ENCODE data around the gene PILRA. TPM values are rescaled to one million over a fixed set of nuclear protein-coding genes. Genes with fewer than 3 reads are reported as not detected.
A peak's percentile ranks its signal among the peaks of the same experiment; 100 is the strongest.

The PILRA gene
- total and polyA plus RNA-seq, 2 of the 13 experiments (the other 11 are each of a cell fraction or from before 2014, with no cell fraction given): 0.13 to 1.3 TPM

GRCh38 chr7:100435401-100436304 lies 62.4 kb downstream of the PILRA start (continued):
- no peak for TF ChIP-seq ZNF512 (CRISPR knock-in tag; IDR thresholded peaks at IDR 0.05)
- TF ChIP-seq IRX3 (CRISPR knock-in tag; IDR thresholded peaks at IDR 0.05; ENCODE audit: borderline replicate concordance, low read depth): peak; percentile 58; the same call in 1 of the 2 replicates
- TF ChIP-seq ZBTB34 (CRISPR knock-in tag; IDR thresholded peaks at IDR 0.05): no peak
- TF ChIP-seq, protein P1, sequence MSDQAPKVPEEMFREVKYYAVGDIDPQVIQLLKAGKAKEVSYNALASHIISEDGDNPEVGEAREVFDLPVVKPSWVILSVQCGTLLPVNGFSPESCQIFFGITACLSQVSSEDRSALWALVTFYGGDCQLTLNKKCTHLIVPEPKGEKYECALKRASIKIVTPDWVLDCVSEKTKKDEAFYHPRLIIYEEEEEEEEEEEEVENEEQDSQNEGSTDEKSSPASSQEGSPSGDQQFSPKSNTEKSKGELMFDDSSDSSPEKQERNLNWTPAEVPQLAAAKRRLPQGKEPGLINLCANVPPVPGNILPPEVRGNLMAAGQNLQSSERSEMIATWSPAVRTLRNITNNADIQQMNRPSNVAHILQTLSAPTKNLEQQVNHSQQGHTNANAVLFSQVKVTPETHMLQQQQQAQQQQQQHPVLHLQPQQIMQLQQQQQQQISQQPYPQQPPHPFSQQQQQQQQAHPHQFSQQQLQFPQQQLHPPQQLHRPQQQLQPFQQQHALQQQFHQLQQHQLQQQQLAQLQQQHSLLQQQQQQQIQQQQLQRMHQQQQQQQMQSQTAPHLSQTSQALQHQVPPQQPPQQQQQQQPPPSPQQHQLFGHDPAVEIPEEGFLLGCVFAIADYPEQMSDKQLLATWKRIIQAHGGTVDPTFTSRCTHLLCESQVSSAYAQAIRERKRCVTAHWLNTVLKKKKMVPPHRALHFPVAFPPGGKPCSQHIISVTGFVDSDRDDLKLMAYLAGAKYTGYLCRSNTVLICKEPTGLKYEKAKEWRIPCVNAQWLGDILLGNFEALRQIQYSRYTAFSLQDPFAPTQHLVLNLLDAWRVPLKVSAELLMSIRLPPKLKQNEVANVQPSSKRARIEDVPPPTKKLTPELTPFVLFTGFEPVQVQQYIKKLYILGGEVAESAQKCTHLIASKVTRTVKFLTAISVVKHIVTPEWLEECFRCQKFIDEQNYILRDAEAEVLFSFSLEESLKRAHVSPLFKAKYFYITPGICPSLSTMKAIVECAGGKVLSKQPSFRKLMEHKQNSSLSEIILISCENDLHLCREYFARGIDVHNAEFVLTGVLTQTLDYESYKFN (CRISPR knock-in tag; conservative IDR thresholded peaks at IDR 0.05): no peak
- TF ChIP-seq, protein P2, sequence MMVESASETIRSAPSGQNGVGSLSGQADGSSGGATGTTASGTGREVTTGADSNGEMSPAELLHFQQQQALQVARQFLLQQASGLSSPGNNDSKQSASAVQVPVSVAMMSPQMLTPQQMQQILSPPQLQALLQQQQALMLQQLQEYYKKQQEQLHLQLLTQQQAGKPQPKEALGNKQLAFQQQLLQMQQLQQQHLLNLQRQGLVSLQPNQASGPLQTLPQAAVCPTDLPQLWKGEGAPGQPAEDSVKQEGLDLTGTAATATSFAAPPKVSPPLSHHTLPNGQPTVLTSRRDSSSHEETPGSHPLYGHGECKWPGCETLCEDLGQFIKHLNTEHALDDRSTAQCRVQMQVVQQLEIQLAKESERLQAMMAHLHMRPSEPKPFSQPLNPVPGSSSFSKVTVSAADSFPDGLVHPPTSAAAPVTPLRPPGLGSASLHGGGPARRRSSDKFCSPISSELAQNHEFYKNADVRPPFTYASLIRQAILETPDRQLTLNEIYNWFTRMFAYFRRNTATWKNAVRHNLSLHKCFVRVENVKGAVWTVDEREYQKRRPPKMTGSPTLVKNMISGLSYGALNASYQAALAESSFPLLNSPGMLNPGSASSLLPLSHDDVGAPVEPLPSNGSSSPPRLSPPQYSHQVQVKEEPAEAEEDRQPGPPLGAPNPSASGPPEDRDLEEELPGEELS (CRISPR knock-in tag; IDR thresholded peaks at IDR 0.05): no peak
- TF ChIP-seq ZNF790 (CRISPR knock-in tag; IDR thresholded peaks at IDR 0.05; ENCODE audit: borderline replicate concordance): no peak
- no peak for TF ChIP-seq CBX1 (IDR thresholded peaks at IDR 0.05; ENCODE audit: low read depth)
- TF ChIP-seq SRY (CRISPR knock-in tag; IDR thresholded peaks at IDR 0.05): no peak
- TF ChIP-seq, protein P3, sequence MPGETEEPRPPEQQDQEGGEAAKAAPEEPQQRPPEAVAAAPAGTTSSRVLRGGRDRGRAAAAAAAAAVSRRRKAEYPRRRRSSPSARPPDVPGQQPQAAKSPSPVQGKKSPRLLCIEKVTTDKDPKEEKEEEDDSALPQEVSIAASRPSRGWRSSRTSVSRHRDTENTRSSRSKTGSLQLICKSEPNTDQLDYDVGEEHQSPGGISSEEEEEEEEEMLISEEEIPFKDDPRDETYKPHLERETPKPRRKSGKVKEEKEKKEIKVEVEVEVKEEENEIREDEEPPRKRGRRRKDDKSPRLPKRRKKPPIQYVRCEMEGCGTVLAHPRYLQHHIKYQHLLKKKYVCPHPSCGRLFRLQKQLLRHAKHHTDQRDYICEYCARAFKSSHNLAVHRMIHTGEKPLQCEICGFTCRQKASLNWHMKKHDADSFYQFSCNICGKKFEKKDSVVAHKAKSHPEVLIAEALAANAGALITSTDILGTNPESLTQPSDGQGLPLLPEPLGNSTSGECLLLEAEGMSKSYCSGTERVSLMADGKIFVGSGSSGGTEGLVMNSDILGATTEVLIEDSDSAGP (CRISPR knock-in tag; IDR thresholded peaks at IDR 0.05; ENCODE audit: borderline replicate concordance): peak; percentile 47; the same call in 1 of the 2 replicates
- TF ChIP-seq CHD2 (IDR thresholded peaks at IDR 0.05; ENCODE audit: low read depth, low read length): no peak
- no peak for TF ChIP-seq ZNF609 (CRISPR knock-in tag; IDR thresholded peaks at IDR 0.05; ENCODE audit: borderline replicate concordance)

Data from HepG2 (cell line).